Spleen (tissue), 11 donors: ENCODE results near the gene PTPN14. TPM values are rescaled to one million over a fixed set of nuclear protein-coding genes. Genes with fewer than 3 reads are reported as not detected.

Source experiments
- DNase-seq: peaks from one replicate; pipeline ENCODE4 v3.0.0-alpha.2; 2020
- H3K27ac ChIP-seq, 8 donors: fragments of 200-600 bp; sonication (generic) in 7 of 8; 1 replicate in 4 of 8; 2 replicates in 4 of 8; pipeline versions ENCODE4 v1.5.0 to v1.8.0; 2016 to 2021; ENCODE audit warnings: inconsistent platforms in 4 of 8, mild to moderate bottlenecking in 4 of 8, moderate library complexity in 1 of 8
- H3K27me3 ChIP-seq, 7 donors: fragments of 200-600 bp; sonication (generic) in 6 of 7; replicated peaks in 1 of 7; 1 replicate in 4 of 7; 2 replicates in 3 of 7; pipeline versions ENCODE4 v1.5.0 to v1.8.0; 2016 to 2021; ENCODE audit warnings: inconsistent platforms in 3 of 7, mild to moderate bottlenecking in 1 of 7
- H3K36me3 ChIP-seq, 6 donors: fragments of 200-600 bp; sonication (generic) in 5 of 6; 1 replicate in 4 of 6; 2 replicates in 2 of 6; pipeline versions ENCODE4 v1.5.0 to v1.8.0; 2016 to 2021; ENCODE audit warnings: inconsistent platforms in 2 of 6
- H3K4me1 ChIP-seq, 6 donors: fragments of 200-600 bp; sonication (generic) in 5 of 6; 1 replicate in 3 of 6; 2 replicates in 3 of 6; pipeline versions ENCODE4 v1.5.0 to v1.8.0; 2016 to 2021; ENCODE audit warnings: inconsistent platforms in 3 of 6
- H3K4me3 ChIP-seq, 8 donors: fragments of 200-600 bp; sonication (generic) in 7 of 8; 1 replicate in 4 of 8; 2 replicates in 4 of 8; pipeline versions ENCODE4 v1.5.0 to v1.8.0; 2016 to 2021; ENCODE audit warnings: inconsistent platforms in 4 of 8, mild to moderate bottlenecking in 4 of 8, moderate library complexity in 2 of 8
- H3K9me3 ChIP-seq, 8 donors: fragments of 200-600 bp; sonication (generic) in 7 of 8; 1 replicate in 4 of 8; 2 replicates in 4 of 8; pipeline versions ENCODE4 v1.5.0 to v1.8.0; 2016 to 2021; ENCODE audit warnings: inconsistent platforms in 4 of 8
- CTCF ChIP-seq, 11 experiments: fragments of 200-600 bp in 7 of 11; fragments of 450-650 bp in 4 of 11; sonication (generic) in 4 of 11; IDR thresholded peaks in 8 of 11; conservative IDR thresholded peaks in 3 of 11; 1 replicate in 7 of 11; 2 replicates in 4 of 11; pipeline versions ENCODE4 v1.4.0 to v1.8.0; 2016 to 2021; ENCODE audit warnings: antibody characterized with exemption in 11 of 11, inconsistent platforms in 4 of 11, mild to moderate bottlenecking in 1 of 11
- POLR2A ChIP-seq, 3 donors: fragments of 450-650 bp; IDR thresholded peaks; one replicate each; pipeline ENCODE4 v1.5.1; 2017; ENCODE audit warnings: antibody characterized with exemption in 3 of 3, mild to moderate bottlenecking in 1 of 3
- POLR2AphosphoS5 ChIP-seq, 3 donors: sonication (generic); formaldehyde crosslinking; IDR thresholded peaks; one replicate each; pipeline ENCODE4 v1.5.1; 2017; ENCODE audit warnings: antibody characterized with exemption in 3 of 3
- WGBS, 5 donors: extraction: QIAGEN DNeasy Blood & Tissue Kit in 3 of 5; methylation state at CpG; one replicate each; pipeline versions ENCODE4 v1.1.5 to v1.1.7; 2013 to 2018; 5-methylcytosine and 5-hydroxymethylcytosine counted together
- intact Hi-C: fragments of 100-400 bp; cut with DNase I; formaldehyde crosslinking; loops from one replicate; pipeline ENCODE4 v1.15.0; 2023; ENCODE audit warnings: low total_unique reads
- polyA plus RNA-seq, 3 donors: library from polyadenylated mRNA; stranded (reverse); fragments of 200-250 nt; gene quantifications; one replicate each; pipeline ENCODE4 v1.2.1, GENCODE V29; 2013
- total RNA-seq, 7 donors: library from RNA; depleted of rRNA in 3 of 7; stranded (reverse); fragments of >200 nt in 3 of 7; fragmentation: NEBNext Ultra II Directional in 4 of 7; extraction: Animal tissue kit (Norgen Biotek cat#: 25700) in 4 of 7; gene quantifications; one replicate each; pipeline versions ENCODE4 v1.1.0 to v1.2.1, GENCODE V29; 2016 to 2021
- donor health status: healthy with polysubstance abuse.
- donor health status: DM: no; HTN: no; CAD: no; lungs with moderate emphysema.
- donor health status: DM: no; HTN: no; CAD: no.
- donor health status: Bipolar disorder and iron deficiency.
- donor health status: healthy.
- donor health status: DM: no; HTN: no; CAD: no.
- donor health status: DM: yes; HTN: yes; CAD: no.

The PTPN14 gene
- total and polyA plus RNA-seq, 10 donors, result 0.83 to 28.5 (median 16.8) TPM

DNA sequence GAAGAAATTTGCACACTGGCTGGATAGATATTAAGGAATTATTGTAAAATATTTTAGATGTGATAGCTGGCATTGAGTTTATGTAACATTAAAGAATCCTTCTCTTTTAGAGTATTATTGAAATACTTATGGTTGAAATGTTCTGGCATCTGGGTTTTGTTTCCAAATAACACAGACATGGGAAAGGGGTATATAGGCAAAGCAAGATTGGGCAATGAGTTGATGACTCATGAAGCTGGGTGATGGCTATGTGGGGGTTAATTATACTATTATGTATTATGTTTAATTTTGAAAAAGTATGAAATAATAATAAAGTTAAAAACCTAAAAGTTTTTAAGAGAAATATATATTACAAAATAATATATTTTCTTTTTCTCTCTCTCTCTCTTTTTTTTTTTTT is 12.5 kb upstream of the PTPN14 start:
- Histone ChIP-seq H3K4me3 (no peak overlapping the region), H3K27ac (no peak overlapping the region), H3K27me3 (peaks cover 0 to 21% (median 0%) of the 10 kb centered on the region in 7 donors), H3K9me3 (no peaks in the 10 kb centered on the region), H3K4me1 (no peaks in the 10 kb centered on the region), H3K36me3 (no peaks in the 10 kb centered on the region)
- TF ChIP-seq POLR2A (IDR thresholded peaks at IDR 0.05), result no peak
- no peak for TF ChIP-seq CTCF (IDR thresholded peaks at IDR 0.05 in 8 of 11, conservative IDR thresholded peaks at IDR 0.05 in 3 of 11)
- TF ChIP-seq POLR2AphosphoS5 (IDR thresholded peaks at IDR 0.05), result no peak
- intact Hi-C loops, result no loop called here
- no peak for DNase-seq

DNA sequence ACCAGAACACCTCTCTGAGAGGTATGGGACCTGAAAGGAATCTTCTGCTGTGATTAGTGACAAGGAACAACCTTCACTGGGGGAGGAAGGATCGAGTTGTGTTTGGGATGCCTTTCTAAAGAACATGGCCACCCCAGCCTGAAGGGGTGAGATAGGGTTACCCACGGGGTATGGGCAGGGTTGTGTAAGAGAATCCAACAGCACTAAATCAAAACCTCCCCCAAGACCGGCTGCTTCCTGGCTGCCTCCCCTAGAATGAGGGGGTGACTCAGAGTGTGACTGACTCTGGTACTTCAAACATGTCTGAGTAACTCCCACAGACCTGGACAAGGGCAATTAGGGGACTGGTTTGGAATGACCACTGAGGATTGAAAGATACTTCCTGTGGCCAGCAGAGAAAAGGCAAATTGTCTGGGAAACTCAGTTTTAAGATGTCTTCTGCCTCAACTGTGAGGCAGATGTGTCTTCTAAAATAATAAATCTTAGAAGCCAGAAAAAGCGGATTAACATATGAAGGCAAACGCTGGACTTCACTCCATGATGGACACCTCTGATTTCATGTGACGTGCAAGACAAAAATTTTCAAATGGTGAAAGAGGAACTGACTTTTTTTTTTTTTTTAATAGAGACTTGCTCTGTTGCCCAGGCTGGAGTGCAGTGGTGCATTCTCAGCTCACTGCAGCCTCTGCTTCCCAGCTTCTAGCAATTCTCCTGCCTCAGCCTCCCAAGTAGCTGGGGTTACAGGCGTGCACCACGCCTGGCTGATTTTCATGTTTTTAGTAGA is 6.7 kb upstream of the PTPN14 start:
- H3K27me3 ChIP-seq, result peaks cover 0 to 28% (median 0%) of the 10 kb centered on the region in 7 donors
- intact Hi-C loops, result no loop called here
- H3K27ac ChIP-seq, result no peak overlapping the region
- DNase-seq, result no peak
- no peak for TF ChIP-seq POLR2AphosphoS5 (IDR thresholded peaks at IDR 0.05)
- TF ChIP-seq CTCF (IDR thresholded peaks at IDR 0.05 in 8 of 11, conservative IDR thresholded peaks at IDR 0.05 in 3 of 11), result no peak
- no peak for TF ChIP-seq POLR2A (IDR thresholded peaks at IDR 0.05)
- no peak overlapping the region for H3K4me3 ChIP-seq
- 36 to 52% (median 44%) methylated on average over 8 of the region's 8 CpGs for WGBS, 5 donors
- H3K36me3 ChIP-seq, result no peaks in the 10 kb centered on the region
- H3K9me3 ChIP-seq, result no peaks in the 10 kb centered on the region
- H3K4me1 ChIP-seq, result no peaks in the 10 kb centered on the region

- intact Hi-C loops, result no loop called here
- no peak for DNase-seq
- Histone ChIP-seq H3K36me3 (no peaks in the 10 kb centered on the region), H3K4me1 (peaks cover 0 to 44% (median 16%) of the 10 kb centered on the region in 6 donors), H3K27me3 (peaks cover 0 to 54% (median 15%) of the 10 kb centered on the region in 7 donors), H3K4me3 (no peak overlapping the region), H3K9me3 (no peaks in the 10 kb centered on the region), H3K27ac (peak overlapping the region in 6 of 8 donors; percentile 89 to 96 (median 92))
- 84 to 92% (median 88%) methylated on average over 5 of the region's 5 CpGs for WGBS, 5 donors
- TF ChIP-seq POLR2A (IDR thresholded peaks at IDR 0.05) (no peak), POLR2AphosphoS5 (IDR thresholded peaks at IDR 0.05) (no peak), CTCF (IDR thresholded peaks at IDR 0.05 in 8 of 11, conservative IDR thresholded peaks at IDR 0.05 in 3 of 11) (no peak)
Measured at GRCh38 chr1:214553142-214553710, 1.8 kb upstream of the PTPN14 start.

- Histone ChIP-seq H3K4me3 (peak overlapping the region; percentile 32 to 72 (median 45)), H3K36me3 (no peaks in the 10 kb centered on the region), H3K27ac (peak overlapping the region; percentile 75 to 96 (median 90)), H3K9me3 (no peaks in the 10 kb centered on the region), H3K27me3 (peaks cover 0 to 57% (median 15%) of the 10 kb centered on the region in 7 donors), H3K4me1 (peaks cover under 1 to 53% (median 22%) of the 10 kb centered on the region in 6 donors)
- intact Hi-C loops, result no loop called here
- WGBS, 5 donors, result 3 to 7% (median 4%) methylated on average over 15 of the region's 15 CpGs
- DNase-seq, result no peak
- TF ChIP-seq CTCF (IDR thresholded peaks at IDR 0.05 in 8 of 11, conservative IDR thresholded peaks at IDR 0.05 in 3 of 11), result peak in 1 of 11 experiments; percentile 3
- TF ChIP-seq POLR2A (IDR thresholded peaks at IDR 0.05), result no peak
- peak in 2 of 3 donors; percentile 45 to 69 for TF ChIP-seq POLR2AphosphoS5 (IDR thresholded peaks at IDR 0.05)
Measured at GRCh38 chr1:214552174-214552608, 789 bp upstream of the PTPN14 start.
